K562 treated with DMSO at 1 percent for 24 hours (cell line): ENCODE data around the gene TMEM37. TPM values are rescaled to one million over a fixed set of nuclear protein-coding genes. Genes with fewer than 3 reads are reported as not detected.

ENCODE experiments used
- total RNA-seq: library from RNA; unstranded; fragments of 300-600 nt; gene quantifications from 2 replicates; pipeline ENCODE4 v1.2.3, GENCODE V29; 2022; ENCODE audit warnings: low read depth; ENCODE audit not compliant: insufficient read depth

TMEM37 gene, protein sequence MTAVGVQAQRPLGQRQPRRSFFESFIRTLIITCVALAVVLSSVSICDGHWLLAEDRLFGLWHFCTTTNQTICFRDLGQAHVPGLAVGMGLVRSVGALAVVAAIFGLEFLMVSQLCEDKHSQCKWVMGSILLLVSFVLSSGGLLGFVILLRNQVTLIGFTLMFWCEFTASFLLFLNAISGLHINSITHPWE
- total RNA-seq, result 0.59 TPM in 1 of 2 replicates, not detected in the other

GRCh38 chr2:119431155-119431975, at the start of gene TMEM37:
TSS of gene TMEM37 (plus strand) at chr2:119431854. CDS start at chr2:119431904, 50 bp downstream.

Other genes starting within 250 kb of the TMEM37 start
- 3.9 and 4.5 TPM in 2 replicates for gene STEAP3, start 208.0 kb upstream of the TMEM37 start, total RNA-seq
- 3.1 and 4.4 TPM in 2 replicates for gene C2orf76, start 65.0 kb upstream of the TMEM37 start, total RNA-seq
- 76.1 and 80.6 TPM in 2 replicates for gene DBI, start 64.9 kb upstream of the TMEM37 start, total RNA-seq
- not detected in 2 replicates for gene SCTR, start 92.6 kb downstream of the TMEM37 start, total RNA-seq
- gene CFAP221, start 112.6 kb downstream of the TMEM37 start, total RNA-seq, result 0.12 TPM in 1 of 2 replicates, not detected in the other
- gene TMEM177, start 247.3 kb downstream of the TMEM37 start, total RNA-seq, result 13.1 and 14.0 TPM in 2 replicates